ENCODE results near the gene CAPRIN2.

- TF ChIP-seq CTCF (conservative IDR thresholded peaks at IDR 0.05; ENCODE audit: low read depth in 2 of 2) (no peak), EZH2 (IDR thresholded peaks at IDR 0.05; ENCODE audit: low read depth, unreplicated experiment) (no peak), NANOG (IDR thresholded peaks at IDR 0.05; ENCODE audit: borderline replicate concordance) (no peak), POLR2AphosphoS5 (IDR thresholded peaks at IDR 0.05; ENCODE audit: low read depth) (no peak)
Measured at GRCh38 chr12:30764251-30764650, 9.5 kb upstream of the CAPRIN2 start.
